Testis (tissue), 2 donors: ENCODE measurements around the gene DNM3.

Experiments used
- POLR2A ChIP-seq: fragments of 450-650 bp; IDR thresholded peaks from one replicate; pipeline ENCODE4 v1.6.1; 2017; ENCODE audit warnings: antibody characterized with exemption, mild to moderate bottlenecking, moderate library complexity
- TF ChIP-seq, protein P1 (sequence below), 3 experiments: fragments of 450-650 bp in 2 of 3; fragments of 200-600 bp in 1 of 3; sonication (generic) in 1 of 3; IDR thresholded peaks; one replicate each; pipeline ENCODE4 v1.5.1; 2016 to 2019; ENCODE audit warnings: antibody characterized with exemption in 3 of 3, mild to moderate bottlenecking in 2 of 3, moderate library complexity in 1 of 3

DNA sequence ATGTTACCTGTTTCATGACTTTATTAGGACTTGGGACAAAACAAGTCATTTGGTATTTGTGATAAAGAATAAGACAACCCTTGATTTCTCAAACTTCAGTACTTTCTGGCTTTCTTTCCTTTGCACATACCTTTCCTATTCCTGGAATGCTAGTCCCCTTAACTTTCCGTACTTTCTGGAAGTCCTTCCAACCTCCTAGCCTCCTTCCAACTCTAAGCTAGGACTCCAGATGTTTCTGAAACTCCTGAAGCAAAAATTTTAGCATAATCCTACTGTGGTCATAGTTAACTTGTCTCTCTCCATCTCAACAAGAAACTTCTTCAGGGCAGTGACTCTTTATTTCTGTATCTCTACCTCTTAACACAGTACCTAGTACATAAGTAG is 559.4 kb downstream of the DNM3 start:
- TF ChIP-seq, protein P1, sequence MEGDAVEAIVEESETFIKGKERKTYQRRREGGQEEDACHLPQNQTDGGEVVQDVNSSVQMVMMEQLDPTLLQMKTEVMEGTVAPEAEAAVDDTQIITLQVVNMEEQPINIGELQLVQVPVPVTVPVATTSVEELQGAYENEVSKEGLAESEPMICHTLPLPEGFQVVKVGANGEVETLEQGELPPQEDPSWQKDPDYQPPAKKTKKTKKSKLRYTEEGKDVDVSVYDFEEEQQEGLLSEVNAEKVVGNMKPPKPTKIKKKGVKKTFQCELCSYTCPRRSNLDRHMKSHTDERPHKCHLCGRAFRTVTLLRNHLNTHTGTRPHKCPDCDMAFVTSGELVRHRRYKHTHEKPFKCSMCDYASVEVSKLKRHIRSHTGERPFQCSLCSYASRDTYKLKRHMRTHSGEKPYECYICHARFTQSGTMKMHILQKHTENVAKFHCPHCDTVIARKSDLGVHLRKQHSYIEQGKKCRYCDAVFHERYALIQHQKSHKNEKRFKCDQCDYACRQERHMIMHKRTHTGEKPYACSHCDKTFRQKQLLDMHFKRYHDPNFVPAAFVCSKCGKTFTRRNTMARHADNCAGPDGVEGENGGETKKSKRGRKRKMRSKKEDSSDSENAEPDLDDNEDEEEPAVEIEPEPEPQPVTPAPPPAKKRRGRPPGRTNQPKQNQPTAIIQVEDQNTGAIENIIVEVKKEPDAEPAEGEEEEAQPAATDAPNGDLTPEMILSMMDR (IDR thresholded peaks at IDR 0.05): no peak
- no peak for TF ChIP-seq POLR2A
